ENCODE results near the gene PPP1R1B.

DNA sequence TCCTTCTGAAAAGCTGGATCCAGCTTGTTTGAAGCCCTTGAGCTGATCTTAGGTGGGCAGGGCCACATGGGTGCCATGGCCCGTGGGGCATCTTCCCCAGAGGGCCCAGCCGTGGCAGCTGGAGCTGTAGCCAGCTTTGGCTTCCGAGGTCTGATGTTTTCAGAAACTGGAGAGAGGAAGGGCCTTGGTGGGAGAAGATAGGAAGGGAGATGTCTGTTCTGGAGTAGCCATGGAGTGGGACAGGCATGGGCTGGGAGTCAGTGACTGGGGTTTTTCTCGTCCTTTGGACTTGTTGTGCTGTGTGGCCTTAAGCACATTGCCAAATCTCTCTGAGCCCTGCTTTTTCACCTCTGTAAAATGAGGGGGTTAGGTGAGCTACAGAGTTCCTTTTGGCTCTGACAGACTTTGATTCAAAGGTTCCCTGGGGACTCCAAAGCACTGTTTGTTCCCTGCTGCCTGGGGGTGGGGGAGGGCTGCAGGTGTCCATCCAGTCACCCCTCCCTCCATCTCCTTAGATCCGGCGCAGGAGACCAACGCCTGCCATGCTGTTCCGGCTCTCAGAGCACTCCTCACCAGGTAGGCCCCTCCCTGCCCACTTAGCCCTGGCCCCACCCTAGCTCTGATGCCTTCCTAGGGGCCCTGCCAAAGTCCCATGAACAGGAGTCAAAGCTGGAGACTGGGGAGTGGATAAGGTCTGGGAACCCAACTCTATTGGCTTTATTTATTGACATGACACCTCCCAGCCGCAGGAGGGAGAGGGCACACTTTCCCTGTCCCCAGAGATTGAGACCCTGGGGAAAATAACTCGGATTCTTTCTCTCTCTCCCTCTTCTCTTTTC, 2.1 kb downstream of the PPP1R1B start:
- TF ChIP-seq, protein P1, sequence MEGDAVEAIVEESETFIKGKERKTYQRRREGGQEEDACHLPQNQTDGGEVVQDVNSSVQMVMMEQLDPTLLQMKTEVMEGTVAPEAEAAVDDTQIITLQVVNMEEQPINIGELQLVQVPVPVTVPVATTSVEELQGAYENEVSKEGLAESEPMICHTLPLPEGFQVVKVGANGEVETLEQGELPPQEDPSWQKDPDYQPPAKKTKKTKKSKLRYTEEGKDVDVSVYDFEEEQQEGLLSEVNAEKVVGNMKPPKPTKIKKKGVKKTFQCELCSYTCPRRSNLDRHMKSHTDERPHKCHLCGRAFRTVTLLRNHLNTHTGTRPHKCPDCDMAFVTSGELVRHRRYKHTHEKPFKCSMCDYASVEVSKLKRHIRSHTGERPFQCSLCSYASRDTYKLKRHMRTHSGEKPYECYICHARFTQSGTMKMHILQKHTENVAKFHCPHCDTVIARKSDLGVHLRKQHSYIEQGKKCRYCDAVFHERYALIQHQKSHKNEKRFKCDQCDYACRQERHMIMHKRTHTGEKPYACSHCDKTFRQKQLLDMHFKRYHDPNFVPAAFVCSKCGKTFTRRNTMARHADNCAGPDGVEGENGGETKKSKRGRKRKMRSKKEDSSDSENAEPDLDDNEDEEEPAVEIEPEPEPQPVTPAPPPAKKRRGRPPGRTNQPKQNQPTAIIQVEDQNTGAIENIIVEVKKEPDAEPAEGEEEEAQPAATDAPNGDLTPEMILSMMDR (IDR thresholded peaks at IDR 0.05): no peak
- no peak for TF ChIP-seq POLR2A (IDR thresholded peaks at IDR 0.05)
